Stimulated activated CD4-positive, alpha-beta T cell treated with anti-CD3 and anti-CD28 coated beads, Interleukin-12 subunit alpha, Interleukin-12 subunit beta, amount 100 ng/mL, for 24 hours (primary cell): ENCODE results near the gene FAM25A.

ENCODE experiments used
- DNase-seq, 2 experiments: peaks; one replicate each; pipeline ENCODE4 v3.0.0-alpha.2; 2020; ENCODE audit warnings: low read depth in 2 of 2

The FAM25A gene

DNA sequence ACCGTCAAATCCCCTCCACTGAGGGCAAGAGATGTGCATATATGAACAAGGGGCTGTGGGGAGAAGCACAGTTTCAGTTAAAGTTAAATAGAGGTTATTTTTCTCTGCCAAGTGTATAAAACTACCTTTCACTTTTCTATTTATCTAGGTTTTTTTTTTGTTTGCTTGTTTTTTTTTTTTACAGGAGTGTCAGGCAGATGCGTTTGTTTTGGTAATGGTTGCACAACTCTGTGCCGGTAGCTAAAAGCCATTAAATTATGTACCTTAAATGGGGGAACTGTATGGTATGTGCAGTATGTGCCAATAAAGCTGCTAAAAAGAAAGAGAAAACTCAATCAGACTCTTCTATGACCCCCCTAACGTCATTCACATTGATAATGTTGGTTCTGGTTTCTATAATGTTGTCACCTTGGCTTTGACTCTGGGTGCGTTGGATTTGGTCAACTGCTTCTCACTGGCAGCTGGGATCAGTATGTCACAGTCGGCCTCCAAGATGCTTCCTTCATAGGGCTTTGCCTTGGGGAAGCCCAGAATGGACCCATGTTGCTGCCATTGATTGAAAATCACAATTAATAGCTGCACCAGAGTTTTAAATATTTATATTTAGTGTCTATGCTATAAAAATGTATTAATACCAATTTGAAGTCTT is 40.3 kb downstream of the FAM25A start:
- no peak for DNase-seq

DNA sequence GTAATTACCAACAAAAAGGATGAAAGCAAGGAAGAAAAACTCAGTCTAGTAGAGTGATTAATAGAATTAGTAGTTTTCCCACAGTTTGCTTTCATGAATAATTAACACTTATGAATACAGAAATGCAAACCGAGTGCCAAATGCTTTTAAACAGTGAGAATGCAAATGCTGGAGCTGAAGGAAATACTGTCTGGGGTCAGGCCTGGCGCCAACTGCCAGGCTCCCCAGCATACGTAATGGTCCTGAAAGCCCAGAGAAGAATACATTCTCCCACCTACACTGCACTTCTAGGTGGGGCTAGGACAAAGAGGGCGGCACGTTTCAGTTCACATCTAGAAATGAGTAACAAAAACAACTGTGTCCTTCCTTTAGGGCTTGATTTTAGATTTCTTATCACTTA is 44.6 kb downstream of the FAM25A start:
- no peak for DNase-seq

- DNase-seq: no peak
Observed at GRCh38 chr10:87066178-87066577, 46.1 kb downstream of the FAM25A start.

DNA sequence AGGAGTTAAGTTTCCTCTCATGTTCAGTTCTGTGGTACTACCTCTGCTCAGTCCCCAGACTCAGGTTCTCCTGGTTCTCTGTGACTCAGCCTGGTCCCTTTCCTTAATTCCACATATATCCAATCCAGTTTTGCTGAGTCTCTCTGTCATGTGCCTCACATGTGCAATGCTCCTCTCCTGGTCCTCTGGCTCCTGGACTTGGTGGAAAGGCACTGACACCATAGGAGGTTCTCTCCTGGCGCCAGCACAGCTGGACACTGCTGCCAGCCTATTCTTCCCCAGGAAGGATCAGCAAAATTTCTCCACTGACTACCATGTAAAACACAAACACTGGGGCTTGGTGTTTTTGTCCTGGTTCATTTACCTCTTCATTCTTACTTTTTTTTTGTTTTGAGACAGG is 46.8 kb downstream of the FAM25A start:
- DNase-seq: no peak

DNA sequence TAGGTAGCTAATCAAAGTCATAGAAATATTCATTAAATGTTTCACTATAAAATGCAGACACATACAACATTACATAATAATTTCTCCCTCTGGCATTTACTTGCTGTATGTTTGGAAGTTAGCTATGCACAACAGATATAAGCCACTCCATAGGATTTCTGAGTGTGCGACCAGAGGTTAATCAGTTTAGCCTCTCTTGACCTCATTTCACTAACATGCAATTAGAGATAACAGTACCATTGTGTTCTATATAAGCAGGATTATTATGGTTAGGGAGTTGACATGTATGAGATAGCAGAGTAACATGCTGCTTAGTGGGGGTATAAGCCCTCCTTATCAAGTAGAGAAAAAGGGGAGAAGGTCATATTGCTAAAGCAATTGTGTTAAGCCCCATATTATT is 48.2 kb downstream of the FAM25A start:
- no peak for DNase-seq

DNA sequence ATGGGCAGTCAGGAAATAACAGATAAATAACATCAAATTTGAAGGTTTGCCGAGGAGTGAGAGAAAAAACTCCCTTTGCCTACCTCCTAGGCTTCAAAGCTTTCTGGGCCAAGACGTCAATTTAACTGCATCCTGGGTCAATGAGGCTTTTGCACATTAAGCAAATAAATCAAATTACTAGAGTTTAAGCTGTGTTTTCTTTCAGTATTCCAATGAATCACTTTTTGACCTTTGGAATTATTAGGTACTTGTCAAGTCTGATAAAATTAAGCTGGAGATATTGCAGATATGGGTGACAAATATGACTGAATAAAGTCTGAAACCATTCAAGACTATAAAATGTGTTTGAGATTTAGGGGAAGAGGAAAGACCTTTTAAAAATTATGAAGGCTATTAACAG is 52.4 kb downstream of the FAM25A start:
- DNase-seq: no peak
